HEK293T (cell line): ENCODE results near the gene PCP4L1.

Source experiments
- ARNT ChIP-seq: fragments of 450-650 bp; IDR thresholded peaks from 2 replicates; pipeline ENCODE4 v1.6.1; 2017; ENCODE audit warnings: mild to moderate bottlenecking
- BHLHE40 ChIP-seq: fragments of 450-650 bp; IDR thresholded peaks from 2 replicates; pipeline ENCODE4 v1.6.1; 2016; ENCODE audit warnings: mild to moderate bottlenecking, moderate library complexity, borderline replicate concordance
- CTBP1 ChIP-seq: fragments of 450-650 bp; IDR thresholded peaks from 2 replicates; pipeline ENCODE4 v1.6.1; 2016; ENCODE audit warnings: borderline replicate concordance
- FOXA1 ChIP-seq: fragments of 450-650 bp; IDR thresholded peaks from 2 replicates; pipeline ENCODE4 v1.6.1; 2016; ENCODE audit warnings: mild to moderate bottlenecking
- FOXM1 ChIP-seq: fragments of 450-650 bp; IDR thresholded peaks from 2 replicates; pipeline ENCODE4 v1.6.1; 2017; ENCODE audit warnings: mild to moderate bottlenecking, borderline replicate concordance
- HDGF ChIP-seq: fragments of 450-650 bp; IDR thresholded peaks from 2 replicates; pipeline ENCODE4 v1.6.1; 2017; ENCODE audit warnings: antibody characterized with exemption, borderline replicate concordance
- PKNOX1 ChIP-seq: fragments of 450-650 bp; IDR thresholded peaks from 2 replicates; pipeline ENCODE4 v1.6.1; 2016
- SP1 ChIP-seq: fragments of 450-650 bp; IDR thresholded peaks from 2 replicates; pipeline ENCODE4 v1.6.1; 2017
- SUZ12 ChIP-seq: fragments of 450-650 bp; IDR thresholded peaks from 2 replicates; pipeline ENCODE4 v1.6.1; 2016; ENCODE audit warnings: mild to moderate bottlenecking
- TARDBP ChIP-seq: fragments of 450-650 bp; IDR thresholded peaks from 2 replicates; pipeline ENCODE4 v1.6.1; 2016

GRCh38 chr1:161220002-161220401 lies 38.5 kb upstream of the PCP4L1 start:
- no peak for TF ChIP-seq FOXA1
- no peak for TF ChIP-seq FOXM1
- no peak for TF ChIP-seq SP1
- TF ChIP-seq PKNOX1 = no peak
- TF ChIP-seq TARDBP = no peak
- TF ChIP-seq SUZ12 = no peak
- no peak for TF ChIP-seq HDGF
- TF ChIP-seq CTBP1 = no peak
- no peak for TF ChIP-seq BHLHE40
- no peak for TF ChIP-seq ARNT
